Umbilical cord (tissue), 2 donors: ENCODE data around the gene STK39. TPM values are rescaled to one million over a fixed set of nuclear protein-coding genes. Genes with fewer than 3 reads are reported as not detected.
"Not testable (repeated sequence)": the region's sequence is repeated elsewhere in the genome, so short reads cannot be mapped to it uniquely, and the experiment has no call there.

Source experiments
- DNase-seq: peaks from one replicate; pipeline ENCODE4 v3.0.0-alpha.2; 2015; ENCODE audit warnings: low spot score
- total RNA-seq: library from RNA; depleted of rRNA; stranded (reverse); fragments of >200 nt; gene quantifications from one replicate; pipeline ENCODE4 v1.2.3, GENCODE V29; 2014; ENCODE audit warnings: low replicate concordance; ENCODE audit not compliant: insufficient read depth

STK39 gene
- total RNA-seq, 1 donor from 2014 or later, result 9.6 TPM

DNA sequence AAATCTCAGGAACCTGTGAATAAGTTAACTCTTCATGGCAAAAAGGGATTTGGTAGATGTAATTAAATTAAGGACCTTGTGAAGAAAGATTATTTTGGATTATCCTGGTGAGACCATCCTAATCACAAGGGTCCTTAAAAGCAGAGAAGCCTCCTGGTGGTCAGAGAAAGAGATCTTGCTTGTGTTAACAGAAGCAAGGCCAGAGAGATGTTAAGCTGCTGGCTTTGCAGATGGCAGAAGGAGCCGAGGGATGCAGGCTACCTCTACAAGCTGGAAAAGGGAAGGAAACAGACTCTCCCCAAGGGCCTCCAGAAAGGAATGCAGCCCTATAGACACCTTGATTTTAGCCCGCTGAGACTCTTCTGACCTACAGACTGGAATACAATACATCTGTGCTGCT is 197.0 kb downstream of the STK39 start:
- no peak for DNase-seq

- DNase-seq, result no peak
Observed at GRCh38 chr2:168049609-168050008, 197.8 kb downstream of the STK39 start.

- DNase-seq, result peak; percentile 36
Observed at GRCh38 chr2:168047091-168047690, 200.2 kb downstream of the STK39 start.

- no peak for DNase-seq
Observed at GRCh38 chr2:168044579-168044978, 202.8 kb downstream of the STK39 start.

- no peak for DNase-seq
Observed at GRCh38 chr2:168044176-168044575, 203.2 kb downstream of the STK39 start.

DNA sequence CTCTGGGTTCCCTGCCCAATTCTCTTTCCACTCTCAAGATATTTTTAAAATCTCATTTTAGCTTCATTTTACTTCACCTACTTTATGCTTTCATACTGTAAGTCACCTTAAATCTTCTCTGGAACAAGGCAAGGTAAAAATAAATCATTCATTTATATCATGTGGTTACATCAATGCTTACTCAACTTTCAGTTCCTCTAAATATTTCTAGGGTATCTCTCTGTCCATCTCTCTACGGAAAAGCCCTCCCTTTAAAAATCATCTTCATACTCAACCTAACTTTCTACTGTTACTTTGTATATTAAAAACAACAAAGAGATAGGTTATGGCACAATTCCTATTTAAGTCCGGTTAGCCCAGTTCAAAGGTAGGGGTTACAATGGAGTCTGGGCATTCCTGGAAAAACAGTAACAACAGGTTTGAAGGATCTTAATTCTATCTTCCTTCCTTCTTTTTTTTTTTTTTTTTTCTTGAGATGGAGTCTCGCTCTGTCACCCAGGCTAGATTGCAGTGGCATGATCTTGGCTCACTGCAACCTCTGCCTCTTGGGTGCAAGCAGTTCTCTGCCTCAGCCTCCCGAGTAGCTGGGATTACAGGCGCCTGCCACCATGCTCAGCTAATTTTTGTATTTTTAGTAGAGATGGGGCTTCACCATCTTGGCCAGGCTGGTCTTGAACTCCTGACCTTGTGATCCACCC is 205.1 kb downstream of the STK39 start:
- DNase-seq, result not testable (repeated sequence)

DNA sequence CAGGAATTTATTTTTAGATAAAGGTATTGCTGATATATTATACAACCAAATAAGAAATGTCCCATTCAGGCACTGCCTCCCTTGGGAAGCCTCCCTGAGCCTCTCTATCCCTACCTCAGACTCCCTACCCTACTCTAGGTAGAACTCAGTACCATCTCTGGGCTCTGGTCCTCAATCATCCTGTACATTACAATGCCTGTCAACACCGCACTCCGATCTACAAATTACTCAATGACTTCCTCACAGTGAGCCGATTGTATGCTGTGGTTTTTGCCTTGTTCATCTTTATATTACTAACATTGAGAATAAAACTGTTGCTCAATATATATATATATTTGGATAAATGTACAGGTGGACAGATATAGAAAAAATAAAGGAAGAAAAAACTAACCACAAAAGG is 207.5 kb downstream of the STK39 start:
- DNase-seq, result no peak

DNA sequence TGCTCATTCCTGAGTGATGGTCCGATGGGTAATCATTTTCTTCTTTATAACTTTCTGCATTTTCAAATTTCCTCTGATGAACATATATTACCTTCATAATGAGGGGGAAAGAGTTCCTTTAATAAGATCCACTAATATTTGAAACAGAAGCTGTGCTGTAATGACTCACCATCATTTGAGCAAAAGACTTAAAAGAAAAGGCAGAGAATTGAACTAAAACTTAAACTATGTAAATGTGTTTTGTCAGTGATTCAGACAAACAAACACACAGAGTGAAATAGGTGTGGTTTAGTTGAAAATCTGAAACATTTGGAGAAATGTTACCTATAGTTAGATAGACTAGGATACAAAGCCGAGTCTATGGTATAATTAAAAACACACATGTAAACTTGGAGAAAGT is 209.6 kb downstream of the STK39 start:
- DNase-seq, result no peak

DNA sequence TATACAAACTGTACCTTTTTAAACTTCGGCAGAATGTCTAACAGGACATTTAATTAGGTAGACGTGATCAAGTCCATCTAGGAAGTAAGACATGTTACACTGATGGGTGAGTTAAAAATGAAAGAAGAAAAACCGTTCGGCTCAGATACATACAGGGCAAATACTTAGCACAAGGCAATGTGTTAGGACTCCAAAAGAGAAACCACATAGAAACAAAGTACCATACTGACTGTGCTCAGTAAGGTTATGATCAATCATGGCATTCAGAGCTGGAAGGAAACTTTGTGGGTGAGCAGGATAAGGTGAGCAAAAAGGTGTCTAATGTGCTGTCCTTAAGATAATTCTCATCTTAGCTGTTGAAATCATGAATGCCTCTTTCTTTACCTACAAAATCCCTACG is 211.9 kb downstream of the STK39 start:
- DNase-seq, result no peak

DNA sequence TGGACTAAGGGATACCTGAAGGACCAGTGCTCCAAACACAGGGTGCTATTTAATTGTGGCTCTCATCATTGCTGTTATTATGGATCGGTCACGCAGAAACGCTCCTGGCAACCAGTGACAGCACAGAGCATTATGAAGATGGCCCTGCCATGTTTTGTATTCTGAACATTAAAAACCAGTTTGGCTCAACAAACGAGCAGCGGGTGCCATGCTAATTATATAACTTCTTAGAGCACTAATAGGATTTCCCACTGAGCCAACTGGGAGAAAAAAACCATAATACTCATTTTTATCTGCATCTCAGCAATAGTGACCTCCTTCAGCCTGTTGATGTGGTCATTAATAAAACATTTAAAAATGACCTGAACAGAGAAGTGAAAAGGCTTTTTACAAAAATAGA is 212.8 kb downstream of the STK39 start:
- DNase-seq, result no peak

- DNase-seq, result no peak
Observed at GRCh38 chr2:168033966-168034365, 213.4 kb downstream of the STK39 start.

GRCh38 chr2:168032091-168032490 is 215.3 kb downstream of the STK39 start:
- no peak for DNase-seq

- DNase-seq, result peak; percentile 21
Observed at GRCh38 chr2:168030862-168031624, 216.4 kb downstream of the STK39 start.

DNA sequence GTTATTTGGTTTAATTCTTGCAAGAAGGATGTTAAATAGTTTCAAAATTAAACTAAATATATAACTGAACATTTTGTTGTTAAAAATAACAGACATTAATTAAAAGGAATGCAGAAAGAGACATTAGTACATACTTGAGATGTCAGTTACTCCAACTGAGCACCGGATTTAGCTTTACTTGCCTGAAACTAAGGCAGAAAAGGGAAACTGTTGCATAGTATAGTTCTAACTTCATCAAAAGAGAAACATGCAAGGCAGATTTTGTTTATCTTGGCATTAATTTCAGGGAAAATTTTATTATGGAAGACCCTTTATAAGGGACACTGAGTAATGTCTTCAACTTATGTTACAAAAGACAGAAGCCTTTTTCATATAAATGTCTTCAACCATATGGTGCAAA is 218.3 kb downstream of the STK39 start:
- no peak for DNase-seq

DNA sequence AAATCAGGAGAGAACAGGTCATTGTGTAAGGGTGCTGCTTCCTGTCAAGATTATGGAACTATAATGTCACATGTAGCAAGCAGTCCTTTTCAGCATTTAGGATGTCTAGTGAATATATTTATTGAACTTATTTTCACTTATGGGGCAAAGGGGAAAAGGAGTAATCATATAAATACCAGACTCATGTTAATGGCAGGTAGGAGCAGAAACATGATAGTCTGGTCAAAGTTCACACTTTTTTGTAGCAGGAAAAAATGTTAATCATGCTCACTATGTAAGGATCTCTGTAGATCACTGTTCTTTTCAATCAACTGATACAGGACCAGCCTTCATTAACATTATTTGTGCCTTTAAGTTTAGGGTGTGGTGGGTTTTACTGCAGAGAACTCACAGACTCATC is 219.0 kb downstream of the STK39 start:
- DNase-seq, result no peak

DNA sequence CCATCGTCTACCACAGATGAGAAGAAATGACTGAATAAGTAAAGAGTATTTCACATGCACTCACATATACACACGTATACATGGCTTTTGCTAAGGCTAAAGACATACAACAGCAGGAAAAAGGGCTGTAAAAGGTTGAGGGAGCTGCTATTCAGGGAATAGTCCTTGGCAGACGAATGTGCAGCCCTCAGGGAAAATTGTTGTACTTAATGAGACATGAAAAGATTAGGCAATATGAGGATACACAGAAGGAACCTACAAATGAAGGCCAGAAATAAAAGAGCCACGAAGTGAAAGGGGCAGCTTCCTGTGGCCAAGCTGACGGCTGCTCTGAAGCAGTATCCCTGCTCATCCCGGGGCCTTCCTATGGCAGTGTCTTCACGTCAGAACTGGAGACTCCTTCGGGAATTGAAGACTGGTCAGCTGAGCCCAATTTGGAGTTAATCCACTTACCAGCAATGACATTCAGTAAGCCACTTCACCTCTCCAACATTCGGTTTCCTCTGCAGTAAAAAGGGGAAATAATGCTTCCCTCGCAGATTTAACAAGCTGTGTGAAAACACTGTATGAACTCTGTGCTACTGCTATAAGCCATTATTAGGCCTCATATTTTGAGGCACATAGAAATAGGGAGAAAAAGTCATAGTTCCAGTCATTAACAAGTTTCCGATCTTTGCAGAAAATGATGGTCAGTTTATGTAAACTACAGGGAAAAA is 221.8 kb downstream of the STK39 start:
- no peak for DNase-seq

DNA sequence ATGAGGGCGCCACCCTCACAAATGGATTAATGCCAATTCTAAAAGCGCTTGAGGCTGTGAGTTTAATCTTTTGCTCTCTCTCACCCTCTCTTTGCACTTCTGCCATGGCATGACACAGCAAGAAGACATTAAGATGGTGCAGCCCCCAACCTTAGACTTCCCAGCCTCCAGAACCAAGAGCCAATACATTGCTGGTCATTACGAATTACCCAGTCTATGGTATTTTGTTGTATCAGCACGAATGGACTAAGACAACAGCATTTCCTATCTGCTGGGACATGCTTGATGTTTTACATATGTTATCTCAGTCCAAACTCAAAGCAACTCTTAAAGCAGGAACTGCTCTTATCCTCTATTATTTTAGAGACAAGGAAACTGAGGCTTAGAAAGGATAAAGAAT is 222.9 kb downstream of the STK39 start:
- DNase-seq, result no peak

DNA sequence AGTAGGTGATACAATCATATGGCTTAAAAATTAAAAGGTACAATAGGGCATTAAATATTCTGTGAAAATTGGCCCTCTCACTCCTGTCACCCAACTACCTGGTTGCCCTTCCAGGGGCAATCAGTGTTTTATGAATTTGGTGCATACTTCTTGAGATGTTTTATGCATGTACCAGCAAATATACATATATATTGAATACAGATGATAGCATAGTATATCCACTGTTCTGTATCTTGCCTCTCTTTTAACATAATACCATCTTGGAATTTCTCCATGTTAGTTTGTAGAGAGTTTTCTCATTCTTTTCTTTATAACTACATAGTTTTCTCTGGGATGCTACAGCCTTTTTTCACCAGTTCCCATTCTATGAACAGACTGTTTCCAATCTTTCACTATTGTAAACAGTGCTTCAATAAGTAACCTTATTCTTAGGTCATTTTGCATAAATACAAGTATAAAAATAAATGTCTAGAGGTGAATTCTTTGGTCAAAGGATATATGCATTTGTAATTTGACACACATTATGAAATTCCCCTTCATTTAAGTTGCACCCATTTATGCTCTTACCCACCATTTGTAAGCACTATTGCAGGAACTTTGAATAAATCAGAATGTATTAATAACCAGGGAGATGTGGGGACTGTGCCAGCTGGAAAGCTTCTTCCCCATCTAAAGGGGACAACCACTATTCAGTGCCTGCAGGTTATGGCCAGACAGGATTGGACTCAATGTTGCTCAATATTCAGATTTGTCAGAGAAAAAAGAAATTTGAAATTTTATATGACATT is 225.4 kb downstream of the STK39 start:
- DNase-seq, result no peak

GRCh38 chr2:168015274-168015953 is 232.0 kb downstream of the STK39 start:
- DNase-seq, result no peak

DNA sequence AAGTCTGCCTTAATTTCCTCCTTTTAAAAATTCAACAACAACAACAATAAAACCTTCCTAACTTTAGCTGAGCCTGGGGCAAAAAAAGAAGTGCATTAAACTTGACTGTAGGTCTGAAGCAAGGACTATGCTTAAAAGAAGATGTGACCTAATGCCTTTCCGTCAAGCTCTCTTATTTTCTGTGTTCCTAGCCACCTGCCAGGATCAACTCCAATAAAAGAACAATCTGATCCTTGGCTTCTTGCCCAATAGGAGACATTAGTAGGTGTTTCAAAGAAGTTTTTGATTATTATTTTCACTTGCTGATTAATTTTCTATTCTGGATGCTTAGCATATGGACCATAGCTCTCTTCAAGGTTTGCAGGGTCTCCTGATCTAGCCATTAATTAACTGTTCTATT is 237.5 kb downstream of the STK39 start:
- DNase-seq, result no peak

DNA sequence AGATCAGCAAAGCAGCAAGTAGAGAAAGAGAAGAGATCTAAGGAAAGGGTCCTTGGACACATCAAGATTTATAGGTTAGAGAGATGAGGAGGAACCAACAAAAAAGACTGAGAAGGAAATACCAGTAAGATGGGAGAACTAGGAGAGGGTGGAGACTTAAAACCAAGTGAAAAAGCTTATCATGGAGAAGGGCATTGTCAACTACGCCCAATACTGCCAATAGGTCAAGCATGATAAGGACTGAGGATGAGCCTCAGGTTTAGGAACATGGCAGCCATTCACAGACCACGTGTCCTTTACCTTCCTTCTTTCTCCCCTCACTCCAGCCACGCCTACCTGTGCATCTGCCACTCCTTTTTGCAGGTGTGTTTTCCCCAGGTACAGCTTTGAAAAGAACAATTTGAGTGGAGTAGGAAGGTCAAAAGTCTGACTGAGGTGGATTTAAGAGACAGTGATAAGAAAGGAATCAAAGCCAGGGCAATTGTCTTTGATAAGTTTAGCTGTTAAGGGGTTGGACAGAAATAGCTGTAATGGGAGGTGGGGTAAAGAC is 238.7 kb downstream of the STK39 start:
- DNase-seq, result no peak
